ENCODE measurements around the gene PLCL2. TPM values are rescaled to one million over a fixed set of nuclear protein-coding genes. Genes with fewer than 3 reads are reported as not detected.

The PLCL2 gene
- total and polyA plus RNA-seq, 4 donors = 1.5 to 16.5 (median 9.4) TPM

DNA sequence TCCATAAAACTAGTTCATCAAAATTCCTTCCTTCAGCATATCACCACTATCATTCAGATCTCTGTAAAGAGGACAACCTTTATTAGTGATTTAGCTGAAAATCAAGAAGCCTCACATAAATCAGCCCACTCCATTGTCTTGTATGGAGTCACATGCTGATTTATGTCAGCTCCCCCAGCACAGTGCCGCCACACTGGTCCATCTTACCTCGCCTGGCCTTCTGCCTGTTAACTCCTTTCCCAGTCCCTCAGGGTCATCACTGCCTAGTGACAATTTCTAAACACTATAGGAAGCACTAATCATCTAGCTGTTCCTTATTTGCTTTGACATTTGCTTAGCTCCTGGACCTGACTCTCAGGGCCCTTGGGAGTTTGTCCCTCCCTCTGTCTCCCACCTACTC is 75.4 kb downstream of the PLCL2 start:
- 98% methylated on average over 2 of the region's 2 CpGs for WGBS
- no peaks in the 10 kb centered on the region for H3K4me1 ChIP-seq (ENCODE audit: control insufficient read depth in 4 of 4, insufficient read depth in 4 of 4, low read length in 3 of 4)
- H3K9me3 ChIP-seq (ENCODE audit: control insufficient read depth in 4 of 4, low read length in 3 of 4) = no peaks in the 10 kb centered on the region
- no peak overlapping the region for H3K27ac ChIP-seq (ENCODE audit: low read depth in 1 of 2, low read length in 2 of 2)
- TF ChIP-seq JUND (IDR thresholded peaks at IDR 0.05) = no peak
- H3K9ac ChIP-seq (ENCODE audit: low read depth in 1 of 2, low read length in 2 of 2) = no peak overlapping the region
- no peak overlapping the region for H3K4me3 ChIP-seq (ENCODE audit: low read depth in 1 of 3, low read length in 3 of 3)
- DNase-seq (ENCODE audit: low spot score) = no peak
- H3K36me3 ChIP-seq (ENCODE audit: control insufficient read depth in 4 of 4, insufficient read depth in 3 of 4, low read depth in 1 of 4, low read length in 3 of 4) = no peaks in the 10 kb centered on the region
- no peaks in the 10 kb centered on the region for H3K27me3 ChIP-seq (ENCODE audit: control insufficient read depth in 4 of 4, insufficient read depth in 4 of 4, low read length in 3 of 4)

GRCh38 chr3:16961621-16962205 is 77.0 kb downstream of the PLCL2 start:
- H3K27me3 ChIP-seq (ENCODE audit: control insufficient read depth in 4 of 4, insufficient read depth in 4 of 4, low read length in 3 of 4) = no peaks in the 10 kb centered on the region
- no peaks in the 10 kb centered on the region for H3K4me1 ChIP-seq (ENCODE audit: control insufficient read depth in 4 of 4, insufficient read depth in 4 of 4, low read length in 3 of 4)
- H3K4me3 ChIP-seq (ENCODE audit: low read depth in 1 of 3, low read length in 3 of 3) = no peak overlapping the region
- WGBS = 84% methylated on average over 4 of the region's 4 CpGs
- H3K27ac ChIP-seq (ENCODE audit: low read depth in 1 of 2, low read length in 2 of 2) = no peak overlapping the region
- no peaks in the 10 kb centered on the region for H3K36me3 ChIP-seq (ENCODE audit: control insufficient read depth in 4 of 4, insufficient read depth in 3 of 4, low read depth in 1 of 4, low read length in 3 of 4)
- TF ChIP-seq GABPA (IDR thresholded peaks at IDR 0.05 in 1 of 2, conservative IDR thresholded peaks at IDR 0.05 in 1 of 2) (no peak), FOXA2 (IDR thresholded peaks at IDR 0.05) (no peak), TAF1 (conservative IDR thresholded peaks at IDR 0.05) (no peak), RAD21 (IDR thresholded peaks at IDR 0.05) (no peak), RXRA (IDR thresholded peaks at IDR 0.05) (no peak), HNF4G (IDR thresholded peaks at IDR 0.05) (no peak), NR2F2 (IDR thresholded peaks at IDR 0.05) (no peak), YY1 (IDR thresholded peaks at IDR 0.05) (no peak), EGR1 (IDR thresholded peaks at IDR 0.05; ENCODE audit: low read depth in 2 of 2) (no peak), ATF3 (IDR thresholded peaks at IDR 0.05) (no peak), SP1 (IDR thresholded peaks at IDR 0.05) (no peak)
- TF ChIP-seq, protein P1, sequence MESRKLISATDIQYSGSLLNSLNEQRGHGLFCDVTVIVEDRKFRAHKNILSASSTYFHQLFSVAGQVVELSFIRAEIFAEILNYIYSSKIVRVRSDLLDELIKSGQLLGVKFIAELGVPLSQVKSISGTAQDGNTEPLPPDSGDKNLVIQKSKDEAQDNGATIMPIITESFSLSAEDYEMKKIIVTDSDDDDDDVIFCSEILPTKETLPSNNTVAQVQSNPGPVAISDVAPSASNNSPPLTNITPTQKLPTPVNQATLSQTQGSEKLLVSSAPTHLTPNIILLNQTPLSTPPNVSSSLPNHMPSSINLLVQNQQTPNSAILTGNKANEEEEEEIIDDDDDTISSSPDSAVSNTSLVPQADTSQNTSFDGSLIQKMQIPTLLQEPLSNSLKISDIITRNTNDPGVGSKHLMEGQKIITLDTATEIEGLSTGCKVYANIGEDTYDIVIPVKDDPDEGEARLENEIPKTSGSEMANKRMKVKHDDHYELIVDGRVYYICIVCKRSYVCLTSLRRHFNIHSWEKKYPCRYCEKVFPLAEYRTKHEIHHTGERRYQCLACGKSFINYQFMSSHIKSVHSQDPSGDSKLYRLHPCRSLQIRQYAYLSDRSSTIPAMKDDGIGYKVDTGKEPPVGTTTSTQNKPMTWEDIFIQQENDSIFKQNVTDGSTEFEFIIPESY (IDR thresholded peaks at IDR 0.05) = no peak
- TF ChIP-seq, protein P2, sequence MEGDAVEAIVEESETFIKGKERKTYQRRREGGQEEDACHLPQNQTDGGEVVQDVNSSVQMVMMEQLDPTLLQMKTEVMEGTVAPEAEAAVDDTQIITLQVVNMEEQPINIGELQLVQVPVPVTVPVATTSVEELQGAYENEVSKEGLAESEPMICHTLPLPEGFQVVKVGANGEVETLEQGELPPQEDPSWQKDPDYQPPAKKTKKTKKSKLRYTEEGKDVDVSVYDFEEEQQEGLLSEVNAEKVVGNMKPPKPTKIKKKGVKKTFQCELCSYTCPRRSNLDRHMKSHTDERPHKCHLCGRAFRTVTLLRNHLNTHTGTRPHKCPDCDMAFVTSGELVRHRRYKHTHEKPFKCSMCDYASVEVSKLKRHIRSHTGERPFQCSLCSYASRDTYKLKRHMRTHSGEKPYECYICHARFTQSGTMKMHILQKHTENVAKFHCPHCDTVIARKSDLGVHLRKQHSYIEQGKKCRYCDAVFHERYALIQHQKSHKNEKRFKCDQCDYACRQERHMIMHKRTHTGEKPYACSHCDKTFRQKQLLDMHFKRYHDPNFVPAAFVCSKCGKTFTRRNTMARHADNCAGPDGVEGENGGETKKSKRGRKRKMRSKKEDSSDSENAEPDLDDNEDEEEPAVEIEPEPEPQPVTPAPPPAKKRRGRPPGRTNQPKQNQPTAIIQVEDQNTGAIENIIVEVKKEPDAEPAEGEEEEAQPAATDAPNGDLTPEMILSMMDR (IDR thresholded peaks at IDR 0.05; ENCODE audit: low read depth, low read length, missing input control) = no peak
- TF ChIP-seq, protein P3, sequence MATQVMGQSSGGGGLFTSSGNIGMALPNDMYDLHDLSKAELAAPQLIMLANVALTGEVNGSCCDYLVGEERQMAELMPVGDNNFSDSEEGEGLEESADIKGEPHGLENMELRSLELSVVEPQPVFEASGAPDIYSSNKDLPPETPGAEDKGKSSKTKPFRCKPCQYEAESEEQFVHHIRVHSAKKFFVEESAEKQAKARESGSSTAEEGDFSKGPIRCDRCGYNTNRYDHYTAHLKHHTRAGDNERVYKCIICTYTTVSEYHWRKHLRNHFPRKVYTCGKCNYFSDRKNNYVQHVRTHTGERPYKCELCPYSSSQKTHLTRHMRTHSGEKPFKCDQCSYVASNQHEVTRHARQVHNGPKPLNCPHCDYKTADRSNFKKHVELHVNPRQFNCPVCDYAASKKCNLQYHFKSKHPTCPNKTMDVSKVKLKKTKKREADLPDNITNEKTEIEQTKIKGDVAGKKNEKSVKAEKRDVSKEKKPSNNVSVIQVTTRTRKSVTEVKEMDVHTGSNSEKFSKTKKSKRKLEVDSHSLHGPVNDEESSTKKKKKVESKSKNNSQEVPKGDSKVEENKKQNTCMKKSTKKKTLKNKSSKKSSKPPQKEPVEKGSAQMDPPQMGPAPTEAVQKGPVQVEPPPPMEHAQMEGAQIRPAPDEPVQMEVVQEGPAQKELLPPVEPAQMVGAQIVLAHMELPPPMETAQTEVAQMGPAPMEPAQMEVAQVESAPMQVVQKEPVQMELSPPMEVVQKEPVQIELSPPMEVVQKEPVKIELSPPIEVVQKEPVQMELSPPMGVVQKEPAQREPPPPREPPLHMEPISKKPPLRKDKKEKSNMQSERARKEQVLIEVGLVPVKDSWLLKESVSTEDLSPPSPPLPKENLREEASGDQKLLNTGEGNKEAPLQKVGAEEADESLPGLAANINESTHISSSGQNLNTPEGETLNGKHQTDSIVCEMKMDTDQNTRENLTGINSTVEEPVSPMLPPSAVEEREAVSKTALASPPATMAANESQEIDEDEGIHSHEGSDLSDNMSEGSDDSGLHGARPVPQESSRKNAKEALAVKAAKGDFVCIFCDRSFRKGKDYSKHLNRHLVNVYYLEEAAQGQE (IDR thresholded peaks at IDR 0.05) = no peak
- TF ChIP-seq, protein P4, sequence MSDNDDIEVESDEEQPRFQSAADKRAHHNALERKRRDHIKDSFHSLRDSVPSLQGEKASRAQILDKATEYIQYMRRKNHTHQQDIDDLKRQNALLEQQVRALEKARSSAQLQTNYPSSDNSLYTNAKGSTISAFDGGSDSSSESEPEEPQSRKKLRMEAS (IDR thresholded peaks at IDR 0.05) = no peak
- no peak for DNase-seq (ENCODE audit: low spot score)
- no peak overlapping the region for H3K9ac ChIP-seq (ENCODE audit: low read depth in 1 of 2, low read length in 2 of 2)
- no peaks in the 10 kb centered on the region for H3K9me3 ChIP-seq (ENCODE audit: control insufficient read depth in 4 of 4, low read length in 3 of 4)
